Measurements from ENCODE around the gene ISY1. TPM values are rescaled to one million over a fixed set of nuclear protein-coding genes. Genes with fewer than 3 reads are reported as not detected.

The ISY1 gene
- total RNA-seq, 4 donors from 2014 or later, result 1.6 to 14.2 (median 7.2) TPM

DNA sequence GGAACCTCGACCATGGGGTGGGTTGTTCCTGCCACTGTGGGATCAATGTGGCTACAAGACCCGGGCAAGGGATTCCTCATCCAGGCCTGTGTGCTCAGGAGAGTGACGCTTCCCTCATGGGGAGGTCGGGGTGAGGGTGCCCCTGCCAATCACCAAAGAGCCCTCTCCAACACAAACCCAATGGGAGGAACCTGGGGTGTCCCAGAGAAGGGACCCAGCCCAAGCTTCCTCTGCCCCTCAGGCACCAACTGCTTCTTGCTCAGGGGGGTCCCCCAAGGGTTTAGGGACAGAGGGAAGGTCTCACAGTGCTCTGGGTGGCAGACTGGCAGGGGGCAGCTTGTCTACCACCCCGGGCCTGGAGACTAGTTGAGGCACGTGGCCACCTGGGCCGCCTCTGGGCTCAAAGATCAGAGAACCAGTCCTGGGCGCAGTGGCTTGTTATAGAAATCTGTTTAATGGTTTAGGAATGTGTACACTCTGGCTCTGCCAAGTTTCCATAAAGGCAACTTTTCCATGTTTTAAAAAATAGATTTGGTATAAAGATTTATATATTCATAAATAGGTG lies 73.6 kb downstream of the ISY1 start:
- Histone ChIP-seq H3K9me3 (no peaks in the 10 kb centered on the region), H3K27ac (peak overlapping the region; percentile 55 to 74 (median 62)), H3K27me3 (no peaks in the 10 kb centered on the region), H3K4me3 (no peak overlapping the region), H3K4me1 (peaks cover 4 to 5% (median 4%) of the 10 kb centered on the region in 4 donors), H3K36me3 (peaks cover 0 to 10% (median 0%) of the 10 kb centered on the region in 4 donors)
- 76% methylated on average over 8 of the region's 8 CpGs; no CpG with 5 or more reads in 1 of the 2 donors for whole genome bisulfite sequencing, 2 donors (ENCODE audit: low coverage in 1 of 2)
- in situ Hi-C loops (cut with MboI; ENCODE audit: low pct_ligation_motif_present in 1 of 4, low pct_unique_long_range_greater_than_20kb in 1 of 4, low sequenced_read_pairs in 3 of 4) (no loop called here), intact Hi-C loops (cut with DNase I; ENCODE audit: low total_unique reads) (no loop called here)
- no peak for TF ChIP-seq EP300 (IDR thresholded peaks at IDR 0.05; ENCODE audit: low read depth)
- peak in 1 of 3 donors; percentile 19 for TF ChIP-seq POLR2AphosphoS5 (IDR thresholded peaks at IDR 0.05)
- no peak for DNase-seq

GRCh38 chr3:129085818-129086217 lies 75.0 kb downstream of the ISY1 start:
- H3K36me3 ChIP-seq, result no peaks in the 10 kb centered on the region
- in situ Hi-C loops (cut with MboI; ENCODE audit: low pct_ligation_motif_present in 1 of 4, low pct_unique_long_range_greater_than_20kb in 1 of 4, low sequenced_read_pairs in 3 of 4) (no loop called here), intact Hi-C loops (cut with DNase I; ENCODE audit: low total_unique reads) (no loop called here)
- no peak for DNase-seq
- H3K9me3 ChIP-seq, result no peaks in the 10 kb centered on the region
- 80% methylated on average over 4 of the region's 4 CpGs; no CpG with 5 or more reads in 1 of the 2 donors for WGBS, 2 donors (ENCODE audit: low coverage in 1 of 2)
- peaks cover 4 to 5% (median 4%) of the 10 kb centered on the region in 4 donors for H3K4me1 ChIP-seq
- TF ChIP-seq POLR2A (IDR thresholded peaks at IDR 0.05) (no peak), CTCF (IDR thresholded peaks at IDR 0.05) (no peak), EP300 (IDR thresholded peaks at IDR 0.05; ENCODE audit: low read depth) (no peak), POLR2AphosphoS5 (IDR thresholded peaks at IDR 0.05) (no peak)
- no peaks in the 10 kb centered on the region for H3K27me3 ChIP-seq
- H3K4me3 ChIP-seq, result no peak overlapping the region
- no peak overlapping the region for H3K27ac ChIP-seq

GRCh38 chr3:129085165-129085715 lies 75.6 kb downstream of the ISY1 start:
- intact Hi-C loops (cut with DNase I; ENCODE audit: low total_unique reads) (no loop called here), in situ Hi-C loops (cut with MboI; ENCODE audit: low pct_ligation_motif_present in 1 of 4, low pct_unique_long_range_greater_than_20kb in 1 of 4, low sequenced_read_pairs in 3 of 4) (no loop called here)
- DNase-seq, result no peak
- no peak for TF ChIP-seq POLR2AphosphoS5 (IDR thresholded peaks at IDR 0.05)
- TF ChIP-seq CTCF (IDR thresholded peaks at IDR 0.05), result no peak
- no peak for TF ChIP-seq EP300 (IDR thresholded peaks at IDR 0.05; ENCODE audit: low read depth)
- TF ChIP-seq POLR2A (IDR thresholded peaks at IDR 0.05), result no peak
- Histone ChIP-seq H3K9me3 (no peaks in the 10 kb centered on the region), H3K27me3 (no peaks in the 10 kb centered on the region), H3K36me3 (no peaks in the 10 kb centered on the region), H3K4me3 (no peak overlapping the region), H3K4me1 (peaks cover 4 to 5% (median 4%) of the 10 kb centered on the region in 4 donors), H3K27ac (no peak overlapping the region)
- 94% methylated on average over 12 of the region's 12 CpGs; no CpG with 5 or more reads in 1 of the 2 donors for WGBS, 2 donors (ENCODE audit: low coverage in 1 of 2)

GRCh38 chr3:129084501-129084900 lies 76.4 kb downstream of the ISY1 start:
- intact Hi-C loops (cut with DNase I; ENCODE audit: low total_unique reads), result no loop called here
- 81% methylated on average over 6 of the region's 6 CpGs; no CpG with 5 or more reads in 1 of the 2 donors for WGBS, 2 donors (ENCODE audit: low coverage in 1 of 2)
- Histone ChIP-seq H3K27ac (no peak overlapping the region), H3K27me3 (no peaks in the 10 kb centered on the region), H3K4me1 (peaks cover 4 to 5% (median 4%) of the 10 kb centered on the region in 4 donors), H3K9me3 (no peaks in the 10 kb centered on the region), H3K4me3 (no peak overlapping the region), H3K36me3 (no peaks in the 10 kb centered on the region)
- TF ChIP-seq POLR2A (IDR thresholded peaks at IDR 0.05) (no peak), CTCF (IDR thresholded peaks at IDR 0.05) (no peak), EP300 (IDR thresholded peaks at IDR 0.05; ENCODE audit: low read depth) (no peak), POLR2AphosphoS5 (IDR thresholded peaks at IDR 0.05) (no peak)
- in situ Hi-C loops (cut with MboI; ENCODE audit: low pct_ligation_motif_present in 1 of 4, low pct_unique_long_range_greater_than_20kb in 1 of 4, low sequenced_read_pairs in 3 of 4), result no loop called here
- DNase-seq, result no peak
